ENCODE measurements around the gene ITIH6.

The ITIH6 gene

GRCh38 chrX:54820737-54821136 is 22.7 kb upstream of the ITIH6 start:
- H3K4me1 ChIP-seq (ENCODE audit: control insufficient read depth, insufficient read depth, low read length), result no peaks in the 10 kb centered on the region
- no peak overlapping the region for H3K9ac ChIP-seq (ENCODE audit: low read length in 2 of 2)
- H3K27me3 ChIP-seq (ENCODE audit: control insufficient read depth in 1 of 2, insufficient read depth in 2 of 2, low read length in 2 of 2), result no peaks in the 10 kb centered on the region
- H3K4me3 ChIP-seq (ENCODE audit: low read length in 2 of 2), result no peak overlapping the region
- H3K9me3 ChIP-seq (ENCODE audit: control insufficient read depth in 2 of 2, low read length in 2 of 2), result no peaks in the 10 kb centered on the region
- no peaks in the 10 kb centered on the region for H3K36me3 ChIP-seq (ENCODE audit: control insufficient read depth in 2 of 2, insufficient read depth in 2 of 2, low read length in 2 of 2)
- H3K27ac ChIP-seq (ENCODE audit: low read length), result no peak overlapping the region

GRCh38 chrX:54819201-54819600 is 21.1 kb upstream of the ITIH6 start:
- H3K9ac ChIP-seq (ENCODE audit: low read length in 2 of 2), result no peak overlapping the region

GRCh38 chrX:54818221-54818620 is 20.2 kb upstream of the ITIH6 start:
- Histone ChIP-seq H3K4me3 (ENCODE audit: low read length in 2 of 2) (no peak overlapping the region), H3K9me3 (ENCODE audit: control insufficient read depth in 2 of 2, low read length in 2 of 2) (no peaks in the 10 kb centered on the region), H3K27me3 (ENCODE audit: control insufficient read depth in 1 of 2, insufficient read depth in 2 of 2, low read length in 2 of 2) (no peaks in the 10 kb centered on the region), H3K4me1 (ENCODE audit: control insufficient read depth, insufficient read depth, low read length) (no peaks in the 10 kb centered on the region), H3K9ac (ENCODE audit: low read length in 2 of 2) (no peak overlapping the region), H3K36me3 (ENCODE audit: control insufficient read depth in 2 of 2, insufficient read depth in 2 of 2, low read length in 2 of 2) (peaks cover 10 to 11% of the 10 kb centered on the region in 2 donors), H3K27ac (ENCODE audit: low read length) (no peak overlapping the region)

More at GRCh38 chrX:54819201-54819600, 21.1 kb upstream of the ITIH6 start:
- H3K9me3 ChIP-seq (ENCODE audit: control insufficient read depth in 2 of 2, low read length in 2 of 2), result no peaks in the 10 kb centered on the region
- H3K4me1 ChIP-seq (ENCODE audit: control insufficient read depth, insufficient read depth, low read length), result no peaks in the 10 kb centered on the region
- H3K36me3 ChIP-seq (ENCODE audit: control insufficient read depth in 2 of 2, insufficient read depth in 2 of 2, low read length in 2 of 2), result peaks cover 1 to 6% of the 10 kb centered on the region in 2 donors
- H3K27me3 ChIP-seq (ENCODE audit: control insufficient read depth in 1 of 2, insufficient read depth in 2 of 2, low read length in 2 of 2), result no peaks in the 10 kb centered on the region
- no peak overlapping the region for H3K27ac ChIP-seq (ENCODE audit: low read length)
- no peak overlapping the region for H3K4me3 ChIP-seq (ENCODE audit: low read length in 2 of 2)

GRCh38 chrX:54817220-54817820 is 19.3 kb upstream of the ITIH6 start:
- H3K4me1 ChIP-seq (ENCODE audit: control insufficient read depth, insufficient read depth, low read length), result no peaks in the 10 kb centered on the region
- H3K27ac ChIP-seq (ENCODE audit: low read length), result no peak overlapping the region
- H3K27me3 ChIP-seq (ENCODE audit: control insufficient read depth in 1 of 2, insufficient read depth in 2 of 2, low read length in 2 of 2), result no peaks in the 10 kb centered on the region
- H3K4me3 ChIP-seq (ENCODE audit: low read length in 2 of 2), result no peak overlapping the region
- no peak overlapping the region for H3K9ac ChIP-seq (ENCODE audit: low read length in 2 of 2)
- no peaks in the 10 kb centered on the region for H3K9me3 ChIP-seq (ENCODE audit: control insufficient read depth in 2 of 2, low read length in 2 of 2)
- peaks cover 16 to 18% of the 10 kb centered on the region in 2 donors for H3K36me3 ChIP-seq (ENCODE audit: control insufficient read depth in 2 of 2, insufficient read depth in 2 of 2, low read length in 2 of 2)

GRCh38 chrX:54812306-54812705 is 14.3 kb upstream of the ITIH6 start:
- Histone ChIP-seq H3K27me3 (ENCODE audit: control insufficient read depth in 1 of 2, insufficient read depth in 2 of 2, low read length in 2 of 2) (peaks cover 0 to 2% of the 10 kb centered on the region in 2 donors), H3K9me3 (ENCODE audit: control insufficient read depth in 2 of 2, low read length in 2 of 2) (no peaks in the 10 kb centered on the region), H3K4me1 (ENCODE audit: control insufficient read depth, insufficient read depth, low read length) (peaks cover 8% of the 10 kb centered on the region), H3K9ac (ENCODE audit: low read length in 2 of 2) (no peak overlapping the region), H3K36me3 (ENCODE audit: control insufficient read depth in 2 of 2, insufficient read depth in 2 of 2, low read length in 2 of 2) (peaks cover 36 to 38% of the 10 kb centered on the region in 2 donors), H3K27ac (ENCODE audit: low read length) (no peak overlapping the region), H3K4me3 (ENCODE audit: low read length in 2 of 2) (no peak overlapping the region)

- Histone ChIP-seq H3K9me3 (ENCODE audit: control insufficient read depth in 2 of 2, low read length in 2 of 2) (no peaks in the 10 kb centered on the region), H3K9ac (ENCODE audit: low read length in 2 of 2) (no peak overlapping the region), H3K4me1 (ENCODE audit: control insufficient read depth, insufficient read depth, low read length) (peaks cover 8% of the 10 kb centered on the region), H3K27ac (ENCODE audit: low read length) (no peak overlapping the region), H3K4me3 (ENCODE audit: low read length in 2 of 2) (no peak overlapping the region), H3K27me3 (ENCODE audit: control insufficient read depth in 1 of 2, insufficient read depth in 2 of 2, low read length in 2 of 2) (peaks cover 0 to 2% of the 10 kb centered on the region in 2 donors), H3K36me3 (ENCODE audit: control insufficient read depth in 2 of 2, insufficient read depth in 2 of 2, low read length in 2 of 2) (peaks cover 36 to 38% of the 10 kb centered on the region in 2 donors)
Observed at GRCh38 chrX:54811301-54811885, 13.3 kb upstream of the ITIH6 start.

GRCh38 chrX:54810532-54810931 is 12.5 kb upstream of the ITIH6 start:
- no peaks in the 10 kb centered on the region for H3K9me3 ChIP-seq (ENCODE audit: control insufficient read depth in 2 of 2, low read length in 2 of 2)
- no peak overlapping the region for H3K4me3 ChIP-seq (ENCODE audit: low read length in 2 of 2)
- H3K27me3 ChIP-seq (ENCODE audit: control insufficient read depth in 1 of 2, insufficient read depth in 2 of 2, low read length in 2 of 2), result peaks cover 0 to 2% of the 10 kb centered on the region in 2 donors
- H3K36me3 ChIP-seq (ENCODE audit: control insufficient read depth in 2 of 2, insufficient read depth in 2 of 2, low read length in 2 of 2), result peaks cover 36 to 38% of the 10 kb centered on the region in 2 donors
- peaks cover 8% of the 10 kb centered on the region for H3K4me1 ChIP-seq (ENCODE audit: control insufficient read depth, insufficient read depth, low read length)
- H3K9ac ChIP-seq (ENCODE audit: low read length in 2 of 2), result no peak overlapping the region
- no peak overlapping the region for H3K27ac ChIP-seq (ENCODE audit: low read length)

- Histone ChIP-seq H3K27me3 (ENCODE audit: control insufficient read depth in 1 of 2, insufficient read depth in 2 of 2, low read length in 2 of 2) (peaks cover 0 to 4% of the 10 kb centered on the region in 2 donors), H3K9ac (ENCODE audit: low read length in 2 of 2) (peak overlapping the region; percentile 84), H3K4me1 (ENCODE audit: control insufficient read depth, insufficient read depth, low read length) (peaks cover 8% of the 10 kb centered on the region), H3K4me3 (ENCODE audit: low read length in 2 of 2) (peak overlapping the region; percentile 61 to 82), H3K36me3 (ENCODE audit: control insufficient read depth in 2 of 2, insufficient read depth in 2 of 2, low read length in 2 of 2) (peaks cover 26 to 33% of the 10 kb centered on the region in 2 donors), H3K27ac (ENCODE audit: low read length) (peak overlapping the region; percentile 81), H3K9me3 (ENCODE audit: control insufficient read depth in 2 of 2, low read length in 2 of 2) (no peaks in the 10 kb centered on the region)
Observed at GRCh38 chrX:54808605-54809483, 10.8 kb upstream of the ITIH6 start.

- peak overlapping the region; percentile 81 for H3K27ac ChIP-seq (ENCODE audit: low read length)
- H3K9ac ChIP-seq (ENCODE audit: low read length in 2 of 2), result peak overlapping the region; percentile 84
- peaks cover 0 to 4% of the 10 kb centered on the region in 2 donors for H3K27me3 ChIP-seq (ENCODE audit: control insufficient read depth in 1 of 2, insufficient read depth in 2 of 2, low read length in 2 of 2)
- peaks cover 26 to 27% of the 10 kb centered on the region in 2 donors for H3K36me3 ChIP-seq (ENCODE audit: control insufficient read depth in 2 of 2, insufficient read depth in 2 of 2, low read length in 2 of 2)
- peak overlapping the region; percentile 61 to 82 for H3K4me3 ChIP-seq (ENCODE audit: low read length in 2 of 2)
- peaks cover 8% of the 10 kb centered on the region for H3K4me1 ChIP-seq (ENCODE audit: control insufficient read depth, insufficient read depth, low read length)
- H3K9me3 ChIP-seq (ENCODE audit: control insufficient read depth in 2 of 2, low read length in 2 of 2), result no peaks in the 10 kb centered on the region
Observed at GRCh38 chrX:54808109-54808604, 10.1 kb upstream of the ITIH6 start.

- peak within 1 kb of the TSS; percentile 81 for H3K27ac ChIP-seq (ENCODE audit: low read length)
- no peaks in the 10 kb centered on the region for H3K9me3 ChIP-seq (ENCODE audit: control insufficient read depth in 2 of 2, low read length in 2 of 2)
- peak within 1 kb of the TSS; percentile 84 for H3K9ac ChIP-seq (ENCODE audit: low read length in 2 of 2)
- peaks cover 22 to 23% of the 10 kb centered on the region in 2 donors for H3K36me3 ChIP-seq (ENCODE audit: control insufficient read depth in 2 of 2, insufficient read depth in 2 of 2, low read length in 2 of 2)
- H3K4me3 ChIP-seq (ENCODE audit: low read length in 2 of 2), result peak within 1 kb of the TSS; percentile 61 to 82
- H3K4me1 ChIP-seq (ENCODE audit: control insufficient read depth, insufficient read depth, low read length), result peaks cover 8% of the 10 kb centered on the region
- peaks cover 0 to 4% of the 10 kb centered on the region in 2 donors for H3K27me3 ChIP-seq (ENCODE audit: control insufficient read depth in 1 of 2, insufficient read depth in 2 of 2, low read length in 2 of 2)
Observed at GRCh38 chrX:54807524-54808108, 9.6 kb upstream of the ITIH6 start, which contains the start of gene MAGED2. Gene MAGED2, plus strand, starts transcription at chrX:54807745. Its CDS starts 1,587 bp downstream, at chrX:54809332.
